ENCODE data around the gene TMEM107.

The TMEM107 gene

GRCh38 chr17:8209907-8210760 lies 34.0 kb upstream of the TMEM107 start, which contains the start of gene AURKB:
AURKB (minus strand) TSS chr17:8210575; CDS start chr17:8210224, 351 bp downstream.
- Mint-ChIP-seq H3K4me3 (peak within 1 kb of the TSS; percentile 96), H3K4me1 (ENCODE audit: low read depth) (peaks cover 25% of the 10 kb centered on the region), H3K27ac (peak within 1 kb of the TSS; percentile 96), H3K27me3 (ENCODE audit: low read depth) (peaks cover 3% of the 10 kb centered on the region), H3K9me3 (no peaks in the 10 kb centered on the region), H3K36me3 (ENCODE audit: low read depth) (peaks cover 37% of the 10 kb centered on the region)
- peak; percentile 93 for DNase-seq (ENCODE audit: low spot score)

DNA sequence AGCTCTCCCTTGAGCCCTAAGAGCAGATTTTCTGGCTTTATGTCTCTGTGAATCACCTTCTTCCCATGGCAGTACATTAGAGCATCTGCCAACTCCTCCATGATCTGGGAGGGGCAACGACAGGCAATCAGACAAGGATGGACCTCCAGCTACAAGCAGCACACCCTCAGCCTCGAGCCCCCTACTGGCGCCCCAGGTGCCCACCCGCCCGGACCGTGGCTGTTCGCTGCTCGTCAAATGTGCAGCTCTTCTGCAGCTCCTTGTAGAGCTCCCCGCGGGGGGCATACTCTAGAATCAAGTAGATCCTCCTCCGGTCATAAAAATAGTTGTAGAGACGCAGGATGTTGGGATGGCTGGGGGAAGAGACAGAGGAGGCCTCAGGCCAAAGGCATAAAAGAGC lies 30.4 kb upstream of the TMEM107 start:
- DNase-seq (ENCODE audit: low spot score) = no peak
- Mint-ChIP-seq H3K4me1 (ENCODE audit: low read depth) (peaks cover 27% of the 10 kb centered on the region), H3K9me3 (no peaks in the 10 kb centered on the region), H3K27me3 (ENCODE audit: low read depth) (no peaks in the 10 kb centered on the region), H3K4me3 (peak overlapping the region; percentile 48), H3K27ac (peak overlapping the region; percentile 47), H3K36me3 (ENCODE audit: low read depth) (peaks cover 59% of the 10 kb centered on the region)

- Mint-ChIP-seq H3K27me3 (ENCODE audit: low read depth) (peaks cover 2% of the 10 kb centered on the region), H3K27ac (peak overlapping the region; percentile 45), H3K4me3 (no peak overlapping the region), H3K4me1 (ENCODE audit: low read depth) (peaks cover 26% of the 10 kb centered on the region), H3K36me3 (ENCODE audit: low read depth) (peaks cover 64% of the 10 kb centered on the region), H3K9me3 (no peaks in the 10 kb centered on the region)
- DNase-seq (ENCODE audit: low spot score) = no peak
Observed at GRCh38 chr17:8204761-8205555, 28.8 kb upstream of the TMEM107 start.

GRCh38 chr17:8192070-8192815 lies 16.1 kb upstream of the TMEM107 start:
- H3K9me3 Mint-ChIP-seq = no peaks in the 10 kb centered on the region
- H3K4me3 Mint-ChIP-seq = no peak overlapping the region
- peak; percentile 78 for DNase-seq (ENCODE audit: low spot score)
- H3K36me3 Mint-ChIP-seq (ENCODE audit: low read depth) = peaks cover 2% of the 10 kb centered on the region
- H3K27me3 Mint-ChIP-seq (ENCODE audit: low read depth) = no peaks in the 10 kb centered on the region
- H3K4me1 Mint-ChIP-seq (ENCODE audit: low read depth) = peaks cover 18% of the 10 kb centered on the region
- no peak overlapping the region for H3K27ac Mint-ChIP-seq

DNA sequence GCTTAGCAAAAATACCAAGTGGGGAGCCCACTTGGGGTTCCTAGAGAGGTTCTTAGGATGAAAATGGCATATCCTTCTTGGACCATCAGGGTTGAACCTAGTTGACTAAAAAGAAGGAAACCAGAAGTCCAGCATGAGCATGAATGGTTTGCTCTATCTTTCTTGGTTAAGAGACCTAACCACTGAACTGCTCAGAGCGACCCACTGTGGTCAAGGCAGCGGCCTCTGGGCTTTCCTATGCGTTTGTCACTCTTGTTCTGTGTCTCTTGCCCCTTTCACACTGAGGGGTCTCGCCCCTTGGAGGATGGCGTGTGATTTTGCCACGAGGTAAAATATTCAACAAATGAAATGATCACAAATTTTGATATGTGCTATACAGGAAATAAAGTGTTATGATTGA lies 14.3 kb upstream of the TMEM107 start:
- H3K27ac Mint-ChIP-seq = peak overlapping the region; percentile 93
- H3K4me1 Mint-ChIP-seq (ENCODE audit: low read depth) = peaks cover 10% of the 10 kb centered on the region
- DNase-seq (ENCODE audit: low spot score) = no peak
- H3K9me3 Mint-ChIP-seq = no peaks in the 10 kb centered on the region
- no peaks in the 10 kb centered on the region for H3K36me3 Mint-ChIP-seq (ENCODE audit: low read depth)
- no peaks in the 10 kb centered on the region for H3K27me3 Mint-ChIP-seq (ENCODE audit: low read depth)
- H3K4me3 Mint-ChIP-seq = no peak overlapping the region

GRCh38 chr17:8189711-8190477 lies 13.7 kb upstream of the TMEM107 start, which contains the start of gene BORCS6:
BORCS6 (minus strand) TSS chr17:8190180; CDS start chr17:8190140, 40 bp downstream.
- Mint-ChIP-seq H3K4me1 (ENCODE audit: low read depth) (peaks cover 10% of the 10 kb centered on the region), H3K27me3 (ENCODE audit: low read depth) (no peaks in the 10 kb centered on the region), H3K4me3 (no peak within 1 kb of the TSS), H3K27ac (peak within 1 kb of the TSS; percentile 93), H3K9me3 (no peaks in the 10 kb centered on the region), H3K36me3 (ENCODE audit: low read depth) (no peaks in the 10 kb centered on the region)
- peak; percentile 96 for DNase-seq (ENCODE audit: low spot score)

DNA sequence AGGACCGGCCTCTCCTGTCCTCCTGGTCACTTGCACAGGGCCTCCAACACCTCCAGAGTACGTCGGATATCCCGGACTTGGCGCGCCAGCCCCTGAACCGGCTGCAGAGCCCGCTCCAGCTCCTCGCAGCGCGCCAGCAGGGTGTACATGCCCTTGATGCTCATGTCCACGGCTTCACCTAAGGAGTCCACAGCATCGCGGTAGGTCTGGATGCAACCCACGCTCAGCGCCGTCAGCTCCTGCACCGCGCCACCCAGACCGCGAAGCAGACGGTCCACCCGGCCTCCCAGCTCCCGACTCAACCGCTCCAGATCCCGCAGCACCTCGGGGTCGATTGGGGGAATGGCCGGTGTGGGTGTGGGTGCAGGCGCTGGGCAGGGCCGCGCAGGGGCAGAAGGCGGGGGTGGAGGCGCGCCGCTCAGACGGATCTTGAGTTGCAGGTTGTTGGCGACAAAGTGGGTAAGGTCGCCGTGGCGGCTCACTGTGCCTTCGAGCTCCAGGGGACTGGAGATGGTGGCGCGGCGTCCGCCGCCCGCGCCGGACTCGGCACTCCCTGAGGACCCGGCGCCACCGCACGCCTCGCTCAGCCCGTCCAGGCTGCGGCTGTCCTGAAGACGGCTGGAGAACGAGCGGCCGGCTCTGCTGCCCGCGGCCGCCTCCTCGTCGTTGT lies 13.0 kb upstream of the TMEM107 start:
- DNase-seq (ENCODE audit: low spot score) = peak; percentile 36
- peak overlapping the region; percentile 93 for H3K27ac Mint-ChIP-seq
- no peaks in the 10 kb centered on the region for H3K36me3 Mint-ChIP-seq (ENCODE audit: low read depth)
- no peaks in the 10 kb centered on the region for H3K9me3 Mint-ChIP-seq
- H3K4me1 Mint-ChIP-seq (ENCODE audit: low read depth) = peaks cover 12% of the 10 kb centered on the region
- H3K27me3 Mint-ChIP-seq (ENCODE audit: low read depth) = no peaks in the 10 kb centered on the region
- H3K4me3 Mint-ChIP-seq = no peak overlapping the region

DNA sequence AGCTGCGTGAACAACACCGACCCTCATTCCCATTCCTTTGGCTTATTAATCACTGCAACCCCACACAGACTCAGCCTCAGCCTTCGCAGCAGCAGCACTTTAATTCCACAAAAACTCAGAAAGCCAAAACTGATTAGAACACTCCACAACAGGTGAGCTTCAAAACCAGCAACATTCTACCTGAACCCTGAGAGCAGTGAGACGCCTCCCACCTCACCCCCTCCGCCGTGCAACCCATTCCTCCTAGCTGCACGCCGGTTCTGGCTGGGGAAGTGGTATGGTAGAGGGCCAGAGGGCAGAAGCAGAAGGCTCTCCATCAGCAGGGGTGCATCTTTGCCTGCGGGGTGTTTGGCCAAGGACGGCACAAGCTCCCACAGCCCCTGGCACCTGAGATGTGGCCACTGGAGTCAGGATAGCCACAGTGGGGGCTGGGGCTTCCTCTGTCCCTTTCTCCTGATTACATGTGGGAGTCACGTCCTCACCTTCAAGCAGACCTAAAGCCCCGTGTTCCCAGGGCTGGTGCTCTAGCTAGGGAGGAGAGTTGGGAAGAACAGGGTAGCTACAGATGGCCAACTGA lies 12.2 kb upstream of the TMEM107 start:
- no peak for DNase-seq (ENCODE audit: low spot score)
- H3K4me3 Mint-ChIP-seq = no peak overlapping the region
- peaks cover 4% of the 10 kb centered on the region for H3K27me3 Mint-ChIP-seq (ENCODE audit: low read depth)
- no peaks in the 10 kb centered on the region for H3K9me3 Mint-ChIP-seq
- no peaks in the 10 kb centered on the region for H3K36me3 Mint-ChIP-seq (ENCODE audit: low read depth)
- H3K27ac Mint-ChIP-seq = no peak overlapping the region
- peaks cover 17% of the 10 kb centered on the region for H3K4me1 Mint-ChIP-seq (ENCODE audit: low read depth)

- no peak overlapping the region for H3K4me3 Mint-ChIP-seq
- H3K9me3 Mint-ChIP-seq = no peaks in the 10 kb centered on the region
- H3K4me1 Mint-ChIP-seq (ENCODE audit: low read depth) = peaks cover 17% of the 10 kb centered on the region
- H3K27ac Mint-ChIP-seq = no peak overlapping the region
- H3K36me3 Mint-ChIP-seq (ENCODE audit: low read depth) = no peaks in the 10 kb centered on the region
- H3K27me3 Mint-ChIP-seq (ENCODE audit: low read depth) = peaks cover 10% of the 10 kb centered on the region
- DNase-seq (ENCODE audit: low spot score) = peak; percentile 92
Observed at GRCh38 chr17:8187517-8188262, 11.5 kb upstream of the TMEM107 start.

GRCh38 chr17:8186787-8187516 lies 10.8 kb upstream of the TMEM107 start:
- Mint-ChIP-seq H3K27ac (no peak overlapping the region), H3K4me3 (no peak overlapping the region), H3K4me1 (ENCODE audit: low read depth) (peaks cover 17% of the 10 kb centered on the region), H3K27me3 (ENCODE audit: low read depth) (peaks cover 15% of the 10 kb centered on the region), H3K36me3 (ENCODE audit: low read depth) (no peaks in the 10 kb centered on the region), H3K9me3 (no peaks in the 10 kb centered on the region)
- peak; percentile 93 for DNase-seq (ENCODE audit: low spot score)

GRCh38 chr17:8186446-8186786 lies 10.2 kb upstream of the TMEM107 start:
- Mint-ChIP-seq H3K9me3 (no peaks in the 10 kb centered on the region), H3K27ac (no peak overlapping the region), H3K4me3 (no peak overlapping the region), H3K4me1 (ENCODE audit: low read depth) (peaks cover 20% of the 10 kb centered on the region), H3K27me3 (ENCODE audit: low read depth) (peaks cover 16% of the 10 kb centered on the region), H3K36me3 (ENCODE audit: low read depth) (no peaks in the 10 kb centered on the region)
- DNase-seq (ENCODE audit: low spot score) = no peak
